Measurements from ENCODE around the gene TYW1B.
"Not testable (repeated sequence)": the region's sequence is repeated elsewhere in the genome, so short reads cannot be mapped to it uniquely, and the experiment has no call there.

- TF ChIP-seq, protein P1, sequence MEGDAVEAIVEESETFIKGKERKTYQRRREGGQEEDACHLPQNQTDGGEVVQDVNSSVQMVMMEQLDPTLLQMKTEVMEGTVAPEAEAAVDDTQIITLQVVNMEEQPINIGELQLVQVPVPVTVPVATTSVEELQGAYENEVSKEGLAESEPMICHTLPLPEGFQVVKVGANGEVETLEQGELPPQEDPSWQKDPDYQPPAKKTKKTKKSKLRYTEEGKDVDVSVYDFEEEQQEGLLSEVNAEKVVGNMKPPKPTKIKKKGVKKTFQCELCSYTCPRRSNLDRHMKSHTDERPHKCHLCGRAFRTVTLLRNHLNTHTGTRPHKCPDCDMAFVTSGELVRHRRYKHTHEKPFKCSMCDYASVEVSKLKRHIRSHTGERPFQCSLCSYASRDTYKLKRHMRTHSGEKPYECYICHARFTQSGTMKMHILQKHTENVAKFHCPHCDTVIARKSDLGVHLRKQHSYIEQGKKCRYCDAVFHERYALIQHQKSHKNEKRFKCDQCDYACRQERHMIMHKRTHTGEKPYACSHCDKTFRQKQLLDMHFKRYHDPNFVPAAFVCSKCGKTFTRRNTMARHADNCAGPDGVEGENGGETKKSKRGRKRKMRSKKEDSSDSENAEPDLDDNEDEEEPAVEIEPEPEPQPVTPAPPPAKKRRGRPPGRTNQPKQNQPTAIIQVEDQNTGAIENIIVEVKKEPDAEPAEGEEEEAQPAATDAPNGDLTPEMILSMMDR (IDR thresholded peaks at IDR 0.05) = not testable (repeated sequence)
- TF ChIP-seq POLR2A, EP300 (IDR thresholded peaks at IDR 0.05): not testable (repeated sequence)
These were observed 152.3 kb downstream of the TYW1B start for GRCh38 chr7:72675686-72676085.
